NCI-H146 treated with DMSO at 0.1 percent for 48 hours (cell line): ENCODE data around the gene XKR7.

Source experiments
- DNase-seq: peaks from one replicate; lab custom pipeline; 2025; ENCODE audit not compliant: unreplicated experiment; lab: John Stamatoyannopoulos, UW

XKR7 gene

DNA sequence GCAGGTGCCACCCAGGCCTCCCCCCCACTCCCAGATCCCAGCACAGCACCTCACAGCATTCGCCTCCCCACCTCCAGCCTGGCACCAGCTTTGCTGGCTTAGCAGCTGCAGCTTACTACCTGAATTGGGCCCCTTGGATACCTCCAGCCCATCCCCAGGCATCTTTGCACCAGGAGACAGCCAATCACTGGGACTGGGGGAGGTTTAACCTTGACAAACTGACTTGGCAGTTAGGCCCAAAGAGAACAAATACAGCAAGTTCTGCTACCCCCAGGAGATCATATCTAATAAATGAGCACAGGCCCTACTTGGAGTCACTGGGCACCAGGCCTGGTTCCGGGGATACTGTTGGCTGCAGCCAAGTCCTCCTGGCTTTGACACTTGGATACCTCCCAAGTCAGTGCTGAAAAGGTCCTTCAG, 24.9 kb upstream of the XKR7 start:
- no peak for DNase-seq

DNA sequence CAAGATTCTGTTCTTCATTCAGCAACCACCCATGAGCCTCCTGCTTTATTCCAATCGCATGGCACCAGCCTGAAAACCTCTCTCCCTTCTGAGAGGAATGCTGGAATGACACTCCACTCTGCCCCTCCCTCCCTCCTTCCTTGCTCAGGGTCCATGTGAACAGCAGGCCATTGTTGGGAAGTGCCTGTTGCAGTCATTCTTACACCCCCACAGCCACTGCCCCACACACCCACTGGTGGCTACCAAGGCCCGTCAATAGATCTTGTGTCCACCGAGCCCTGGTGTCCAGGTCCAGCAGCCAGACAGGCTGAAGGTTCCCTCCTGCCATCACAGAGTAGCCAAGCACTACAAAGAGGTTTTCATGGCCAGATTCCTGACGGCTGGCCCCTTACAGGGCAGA, 22.6 kb upstream of the XKR7 start:
- DNase-seq, result no peak

DNA sequence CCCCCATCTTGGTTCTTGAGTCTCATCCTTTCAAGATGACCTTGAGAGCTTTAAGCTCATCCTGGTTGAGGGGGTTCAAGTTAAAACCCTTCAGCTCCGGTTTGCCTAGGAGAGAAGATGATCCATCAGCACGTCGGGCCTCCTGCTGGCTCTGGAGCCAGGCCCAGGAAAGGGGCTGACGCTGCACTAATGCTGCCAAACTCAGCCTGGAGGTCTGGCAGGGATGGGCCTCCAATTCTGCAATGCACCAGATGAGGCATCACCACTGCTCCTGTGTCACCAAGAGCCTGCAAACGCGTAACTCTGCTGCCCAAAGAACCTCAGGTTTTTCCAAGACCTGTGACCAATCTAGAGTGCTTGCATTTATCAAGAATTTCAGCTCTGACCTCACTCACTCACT, 22.2 kb upstream of the XKR7 start:
- no peak for DNase-seq

DNA sequence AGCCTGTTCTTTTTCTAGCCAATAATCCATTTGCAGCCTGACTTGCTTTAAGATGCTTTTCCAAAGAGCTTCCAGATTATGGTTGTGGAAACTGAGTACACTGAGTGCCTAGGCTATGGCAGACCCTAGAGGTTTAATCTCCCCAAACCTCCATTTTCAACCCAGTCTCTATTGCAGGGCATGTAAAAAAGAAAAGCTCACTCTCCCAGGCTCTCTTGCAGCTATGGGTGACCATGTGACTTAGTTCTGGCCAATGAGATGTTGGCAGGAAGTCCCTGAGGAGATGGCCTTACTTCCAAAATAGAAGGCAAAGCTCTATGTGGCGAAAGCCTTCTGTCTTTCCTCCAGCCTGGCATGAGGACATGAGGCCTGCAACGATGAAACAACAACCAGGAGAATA, 19.9 kb upstream of the XKR7 start:
- no peak for DNase-seq

DNA sequence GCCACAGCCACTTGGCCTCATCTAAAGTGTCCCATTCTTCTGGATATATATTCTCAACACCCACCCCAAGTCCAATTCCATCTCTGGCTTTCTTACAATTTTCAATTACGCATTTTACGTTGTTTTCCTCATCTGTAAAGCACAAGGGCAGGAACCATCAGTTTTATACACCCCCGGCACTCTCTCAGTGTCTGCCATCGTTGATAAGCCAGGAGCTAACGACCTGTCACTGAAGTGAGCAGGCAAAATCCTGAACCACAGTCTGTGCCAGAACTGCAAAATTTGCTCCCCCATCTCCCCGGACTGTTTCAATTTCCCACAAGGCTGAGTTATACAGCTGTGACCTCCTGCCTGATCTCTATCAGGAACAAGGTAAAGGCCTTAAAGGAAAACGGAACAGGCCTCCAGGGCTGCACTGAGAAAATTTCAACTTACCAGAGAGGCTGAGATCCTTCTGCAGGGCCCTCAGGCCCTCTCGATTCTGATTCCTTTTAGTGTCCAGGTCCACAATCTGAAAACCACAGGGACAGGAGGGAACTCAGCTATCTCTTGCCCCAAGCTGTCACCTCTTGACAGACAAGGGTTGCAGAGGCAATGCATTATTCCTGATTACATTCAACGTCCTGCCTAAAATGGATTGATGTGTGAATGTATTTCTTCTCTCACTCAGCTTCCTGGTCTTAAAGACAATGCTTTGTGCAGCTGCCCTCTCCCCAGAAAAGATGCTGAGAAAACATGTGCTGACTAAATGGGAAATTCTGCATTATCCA, 17.9 kb upstream of the XKR7 start:
- no peak for DNase-seq

DNA sequence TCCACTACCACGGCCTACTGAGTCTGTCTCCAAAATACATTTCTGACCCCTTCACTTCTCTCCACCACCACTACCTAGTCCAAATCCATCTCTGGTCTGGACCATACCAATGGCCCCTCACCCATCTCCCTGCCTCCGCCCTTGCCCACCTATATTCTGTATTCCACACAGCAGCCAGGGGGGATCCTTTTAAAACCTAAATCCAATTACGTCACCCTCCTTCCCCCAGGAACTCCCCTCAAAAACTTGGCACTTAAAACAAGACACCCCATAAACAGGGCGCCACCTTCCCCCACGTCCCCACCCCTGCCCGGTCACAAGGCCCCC, 16.8 kb upstream of the XKR7 start:
- DNase-seq, result no peak

DNA sequence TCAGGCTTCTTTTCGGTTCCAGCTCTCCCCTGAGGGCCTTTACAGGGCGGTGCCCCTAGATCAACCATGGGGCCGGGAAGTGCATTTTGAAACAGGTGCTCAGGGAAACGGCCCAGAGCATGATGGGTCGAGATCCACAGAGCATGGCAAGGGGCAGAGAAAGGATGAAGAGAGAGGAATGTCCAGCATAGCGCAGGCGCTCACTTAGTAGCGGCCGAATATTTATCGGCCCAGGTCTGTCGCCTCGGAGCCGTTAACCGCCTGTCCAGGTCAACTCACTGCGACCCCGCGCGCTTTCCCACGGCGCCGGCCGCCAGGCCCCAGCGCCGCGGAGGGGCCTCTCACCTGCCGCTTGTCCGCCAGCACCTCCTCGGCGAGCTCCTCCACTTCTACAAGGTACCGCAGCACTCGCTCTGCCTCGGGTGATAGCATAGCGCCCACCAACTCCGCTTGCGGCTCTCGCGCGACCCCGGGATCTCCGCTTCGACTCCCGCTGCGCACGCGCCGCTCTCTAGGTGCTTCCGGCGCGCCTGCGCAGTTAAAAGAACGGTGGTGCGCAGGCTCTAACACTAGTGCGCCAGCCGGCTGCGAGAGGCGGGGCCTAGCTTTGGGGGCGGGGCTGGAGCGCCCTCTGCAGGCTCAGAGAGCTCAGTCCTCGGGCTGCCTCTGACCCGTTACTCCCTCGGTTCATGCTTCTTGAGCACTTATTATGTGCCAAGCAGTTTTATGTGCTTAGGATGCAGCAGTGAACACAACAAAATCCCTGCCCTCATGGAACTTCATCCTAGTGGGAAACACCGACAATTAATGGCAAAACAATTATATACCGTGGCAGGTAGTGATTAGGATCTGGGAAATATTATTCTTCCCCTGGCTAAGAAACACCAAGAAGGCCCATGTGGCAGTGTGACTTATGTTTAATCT, 16.2 kb upstream of the XKR7 start, which contains the start of gene PDRG1:
Gene PDRG1 (minus strand): TSS at position 517 of the 924 bp plus-strand sequence. CDS start 85 bp downstream, at position 432.
- peak; percentile 98 for DNase-seq

DNA sequence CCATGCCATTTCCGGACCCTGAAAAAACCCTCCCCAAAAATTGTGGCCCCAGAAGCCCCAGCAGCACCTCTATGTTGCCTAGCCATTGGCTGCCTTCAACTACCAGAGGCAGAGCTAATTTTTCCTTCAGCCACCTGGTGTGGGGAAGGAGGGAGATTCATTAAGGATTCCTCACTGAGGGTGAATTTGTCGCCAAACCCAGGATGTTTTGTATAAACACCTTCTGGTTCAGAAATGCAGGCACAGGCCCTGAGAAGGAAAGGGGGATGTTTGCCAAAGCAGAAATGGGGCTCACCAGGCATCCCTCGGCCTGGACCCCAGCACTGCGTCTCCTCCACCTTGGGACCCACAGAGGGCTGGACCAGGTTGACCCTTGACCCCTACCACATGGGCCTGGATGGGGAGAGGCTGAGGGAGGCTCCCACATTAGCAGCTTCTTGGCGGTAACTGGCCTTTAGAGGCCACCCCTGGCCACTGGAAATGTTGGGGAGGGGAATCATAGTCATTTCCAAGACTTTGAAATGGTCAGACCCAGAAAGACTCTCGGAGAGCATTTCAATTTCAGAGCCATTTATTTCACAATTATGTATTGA, 14.3 kb upstream of the XKR7 start:
- DNase-seq, result no peak

DNA sequence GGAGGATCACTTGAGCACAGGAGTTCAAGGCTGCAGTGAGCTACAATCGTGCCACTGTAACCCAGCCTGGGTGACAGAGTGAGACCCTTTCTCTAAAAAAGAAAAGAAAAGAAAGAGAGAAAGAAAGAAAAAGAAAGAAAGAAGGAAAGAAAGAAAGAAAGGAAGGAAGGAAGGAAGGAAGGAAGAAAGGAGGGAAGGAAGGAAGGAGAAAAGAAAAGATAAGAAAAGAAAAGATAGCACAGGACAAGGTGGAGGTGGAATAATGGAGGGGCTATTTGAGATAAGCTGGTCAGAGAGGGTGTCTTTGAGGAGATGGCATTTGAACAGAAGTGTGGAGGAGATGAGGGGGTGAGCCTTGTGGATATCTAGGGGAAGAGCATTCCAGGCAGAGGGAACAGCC, 13.5 kb upstream of the XKR7 start:
- no peak for DNase-seq

DNA sequence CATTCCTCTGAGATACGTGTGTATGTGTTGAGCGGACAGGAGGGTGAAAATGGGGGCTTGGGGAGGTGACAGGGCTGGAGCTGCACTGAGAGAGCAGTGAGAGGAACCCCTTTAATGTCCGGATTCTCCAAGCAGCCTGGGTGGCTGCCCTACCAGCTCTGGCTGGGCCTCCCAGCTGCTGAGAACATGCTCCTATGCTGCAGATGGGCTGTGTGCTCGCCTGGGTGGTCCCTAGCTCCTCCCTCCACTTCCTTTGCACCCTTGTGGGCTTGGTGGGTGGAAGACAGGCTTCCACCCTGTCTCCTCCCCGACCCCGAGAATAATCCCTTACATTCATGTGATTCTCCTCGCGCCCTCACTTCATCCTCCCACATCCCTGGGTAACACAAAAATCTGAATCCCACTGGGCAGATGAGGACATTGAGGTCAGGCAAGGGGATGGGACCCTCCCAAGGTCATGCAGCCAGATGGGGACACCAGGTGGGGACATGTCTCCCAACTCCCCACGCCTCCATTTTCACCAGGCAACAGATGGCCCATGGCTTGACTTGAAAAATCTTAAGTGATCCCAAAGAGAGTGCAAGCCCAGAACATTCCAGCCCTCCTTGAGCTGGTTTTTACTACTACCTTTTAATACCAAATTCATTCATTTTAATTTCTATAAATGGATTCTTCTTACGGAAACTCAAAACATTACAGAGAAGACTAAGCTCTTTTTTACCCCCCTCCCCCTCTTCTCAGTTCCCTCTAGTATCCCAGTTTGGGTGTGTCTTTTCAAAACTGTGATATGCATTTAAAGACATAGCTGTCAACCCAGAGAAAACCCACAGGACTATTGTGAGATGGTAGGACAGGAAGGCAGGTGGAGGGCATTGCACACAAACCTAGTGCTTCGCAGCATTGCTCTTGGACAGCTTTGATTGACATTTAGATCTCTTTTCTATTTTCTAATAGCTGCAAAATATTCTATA, 11.1 kb upstream of the XKR7 start:
- no peak for DNase-seq

DNA sequence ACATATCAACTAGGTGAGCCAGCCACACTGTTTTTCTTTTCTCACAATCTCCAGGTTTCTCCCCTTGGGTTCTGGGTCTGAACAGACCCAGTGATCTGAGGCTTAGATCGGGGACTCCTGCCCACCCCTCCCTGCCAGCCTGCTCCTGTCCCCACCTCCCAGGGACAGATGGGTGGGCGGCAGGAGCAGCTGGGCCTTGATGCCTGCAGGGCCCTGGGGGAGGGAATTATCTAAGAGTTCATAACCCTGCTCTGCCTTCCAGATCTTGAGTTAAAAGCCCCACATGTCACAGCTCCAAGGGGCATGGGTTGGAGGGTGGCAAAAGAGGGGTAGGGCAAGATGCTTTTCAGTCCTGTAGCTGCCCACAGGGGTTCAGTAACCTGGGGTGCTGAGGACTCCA, 5.2 kb upstream of the XKR7 start:
- peak; percentile 20 for DNase-seq

DNA sequence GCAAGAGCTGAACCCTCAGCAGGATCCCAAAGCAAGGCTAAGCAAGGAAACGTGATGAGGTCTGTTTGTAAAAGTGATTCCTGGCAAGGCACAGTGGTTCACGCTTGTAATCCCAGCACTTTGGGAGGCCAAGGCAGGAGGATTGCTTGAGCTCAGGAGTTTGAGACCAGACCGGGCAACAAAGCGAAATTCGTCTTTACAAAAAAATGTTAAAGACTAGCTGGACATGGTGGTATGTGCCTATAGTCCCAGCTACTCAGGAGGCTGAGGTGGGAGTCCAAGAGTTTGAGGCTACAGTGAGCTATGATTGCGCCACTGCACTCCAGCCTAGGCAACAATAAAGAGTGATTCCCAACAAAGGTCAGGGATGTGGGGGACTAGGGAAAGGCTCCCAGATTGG, 4.1 kb upstream of the XKR7 start:
- no peak for DNase-seq

DNA sequence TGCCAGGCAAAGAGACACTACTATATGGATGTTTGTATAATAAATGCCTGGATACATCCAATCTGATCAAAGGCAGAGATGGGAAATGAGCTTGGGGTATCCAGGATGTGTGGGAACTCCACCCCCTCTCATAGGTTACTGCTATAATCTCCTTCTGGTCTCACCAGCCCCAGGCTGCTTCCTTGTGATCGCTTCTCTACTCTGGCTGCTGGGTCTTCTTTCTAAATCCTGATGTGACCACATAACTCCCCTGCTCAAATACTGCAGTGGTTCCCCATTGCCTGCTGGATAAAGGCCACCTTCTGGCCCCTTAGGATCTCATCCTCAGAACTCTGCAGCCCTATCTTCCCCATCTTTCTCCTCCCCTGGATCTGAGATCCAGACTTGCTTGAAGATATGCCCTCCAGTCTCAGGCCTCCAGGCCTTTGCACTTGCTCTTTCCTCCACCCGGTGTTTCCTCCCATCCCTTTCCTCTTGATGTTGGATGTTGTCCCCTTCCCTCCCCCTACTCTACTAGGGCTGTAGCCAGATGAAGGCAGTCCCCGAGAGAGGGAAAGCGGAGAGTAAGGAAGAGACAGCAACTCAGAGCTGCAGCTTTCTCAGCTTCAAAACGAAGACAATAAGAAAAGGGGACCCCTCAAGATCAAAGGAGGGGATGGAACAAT, 828 bp upstream of the XKR7 start:
- peak; percentile 57 for DNase-seq

DNA sequence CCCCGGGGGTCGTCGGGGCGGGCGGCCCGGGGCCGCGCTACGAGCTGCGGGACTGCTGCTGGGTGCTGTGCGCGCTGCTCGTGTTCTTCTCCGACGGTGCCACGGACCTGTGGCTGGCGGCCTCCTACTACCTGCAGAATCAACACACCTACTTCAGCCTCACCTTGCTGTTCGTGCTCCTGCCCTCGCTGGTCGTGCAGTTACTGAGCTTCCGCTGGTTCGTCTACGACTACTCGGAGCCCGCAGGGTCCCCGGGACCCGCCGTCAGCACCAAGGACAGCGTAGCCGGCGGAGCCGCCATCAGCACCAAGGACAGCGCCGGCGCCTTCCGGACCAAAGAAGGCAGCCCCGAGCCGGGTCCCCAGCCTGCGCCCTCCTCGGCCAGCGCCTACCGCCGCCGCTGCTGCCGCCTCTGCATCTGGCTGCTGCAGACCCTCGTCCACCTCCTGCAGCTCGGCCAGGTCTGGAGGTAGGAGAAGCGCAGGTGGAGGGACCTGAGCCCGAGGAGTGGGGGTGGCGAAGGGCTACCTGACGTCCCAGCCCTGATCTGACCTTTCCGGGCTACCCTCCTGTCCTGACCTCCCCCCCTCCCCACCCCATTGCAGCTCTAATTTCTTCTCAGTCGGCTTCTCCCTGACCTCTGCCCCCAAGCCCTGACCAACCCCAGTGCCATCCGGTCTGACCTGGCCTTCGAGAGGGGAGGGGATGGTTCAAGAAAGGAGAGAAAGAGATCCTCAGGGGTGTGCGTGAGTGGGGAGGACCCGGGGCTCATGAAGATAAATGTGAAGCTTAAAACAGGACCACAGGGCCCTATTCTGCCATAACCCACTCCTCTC, 558 bp downstream of the XKR7 start:
- DNase-seq, result no peak

DNA sequence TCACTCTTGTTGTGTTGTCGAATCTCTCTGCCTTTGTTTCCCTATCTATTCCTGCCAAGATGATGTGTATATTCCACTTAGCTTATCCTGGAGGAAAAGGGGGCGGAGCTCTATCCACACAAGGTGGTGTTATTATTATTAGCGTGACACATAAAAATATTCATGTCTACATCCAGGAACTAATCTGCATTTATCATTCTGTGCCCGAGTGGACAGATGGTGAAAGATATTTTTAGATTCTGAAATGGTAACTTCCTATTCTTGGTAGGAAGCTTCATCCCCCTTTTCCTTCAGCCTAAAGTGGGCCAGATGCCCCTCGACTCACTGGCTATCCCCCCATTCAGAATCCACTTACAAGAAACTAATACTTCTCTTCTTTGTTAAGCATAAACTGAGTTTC, 2.0 kb downstream of the XKR7 start:
- no peak for DNase-seq

DNA sequence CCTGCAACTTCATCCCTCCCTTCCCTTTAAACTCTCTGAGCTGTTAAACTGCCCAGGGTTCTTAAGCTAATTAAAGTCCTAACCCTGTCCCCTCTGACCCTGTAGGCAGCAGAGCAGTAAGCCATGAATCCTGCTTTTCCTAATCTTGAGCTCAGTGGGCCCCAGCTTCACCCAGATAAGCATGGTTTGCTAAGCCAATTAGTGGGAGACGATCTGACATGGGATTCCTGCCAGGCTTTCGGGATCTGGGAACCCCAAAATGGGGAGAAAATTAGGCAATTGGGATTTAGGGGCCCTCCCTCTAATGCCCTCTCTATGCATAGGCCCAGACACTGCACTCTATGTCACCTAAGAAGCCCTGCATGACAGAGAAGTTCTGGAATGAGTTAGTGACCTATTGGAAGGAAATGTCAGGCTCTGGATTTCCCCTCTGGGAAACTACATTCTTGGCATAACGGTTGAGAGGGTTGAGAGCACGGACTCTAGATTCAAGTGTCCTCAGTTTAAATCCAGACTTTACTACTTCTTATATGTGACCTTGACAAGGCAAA, 4.6 kb downstream of the XKR7 start:
- no peak for DNase-seq

DNA sequence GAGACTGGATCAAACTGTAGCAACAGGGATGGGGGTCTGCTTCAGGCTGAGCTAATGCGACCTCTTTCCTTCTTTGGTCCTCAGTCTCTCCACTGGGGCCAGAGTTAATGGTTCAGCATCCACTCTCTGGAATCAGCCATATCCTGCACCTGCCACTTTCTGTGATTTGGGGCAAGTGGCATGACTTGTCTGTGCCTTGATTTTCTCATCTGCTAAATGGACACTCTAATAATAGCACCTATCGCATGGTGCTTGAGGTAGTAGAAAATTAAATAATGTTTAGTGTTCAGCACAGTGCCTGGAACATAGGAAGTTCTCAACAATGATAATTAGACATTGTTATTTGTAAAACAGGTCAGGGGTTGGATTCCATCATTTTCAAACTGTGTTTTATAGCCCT, 6.3 kb downstream of the XKR7 start:
- DNase-seq, result no peak

DNA sequence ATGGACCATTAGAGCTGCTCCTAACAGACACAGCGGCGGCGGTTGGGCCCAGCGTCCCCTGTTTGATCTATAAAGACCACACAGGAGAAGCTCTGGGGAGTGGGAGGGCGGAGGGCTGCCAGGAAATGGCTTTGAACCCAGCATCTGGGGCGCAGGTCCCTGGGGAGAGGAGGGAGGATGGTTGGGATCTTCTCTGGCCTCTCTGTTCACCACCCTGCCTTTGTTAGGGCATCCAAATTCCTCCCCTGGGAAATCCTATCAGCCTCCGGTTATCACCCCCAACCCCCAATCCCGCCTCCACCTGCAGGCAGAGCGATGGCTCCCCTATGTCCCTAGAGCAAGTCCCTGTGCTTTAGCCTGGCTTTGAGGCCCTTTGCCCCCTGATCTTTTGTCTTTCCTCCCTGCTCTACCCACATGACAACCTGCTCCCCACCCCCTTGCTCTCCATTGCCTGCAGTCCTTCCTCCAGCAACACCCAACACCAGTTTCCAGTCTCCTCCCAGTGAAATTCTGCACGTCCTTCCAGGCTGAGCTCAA, 7.1 kb downstream of the XKR7 start:
- DNase-seq, result no peak

DNA sequence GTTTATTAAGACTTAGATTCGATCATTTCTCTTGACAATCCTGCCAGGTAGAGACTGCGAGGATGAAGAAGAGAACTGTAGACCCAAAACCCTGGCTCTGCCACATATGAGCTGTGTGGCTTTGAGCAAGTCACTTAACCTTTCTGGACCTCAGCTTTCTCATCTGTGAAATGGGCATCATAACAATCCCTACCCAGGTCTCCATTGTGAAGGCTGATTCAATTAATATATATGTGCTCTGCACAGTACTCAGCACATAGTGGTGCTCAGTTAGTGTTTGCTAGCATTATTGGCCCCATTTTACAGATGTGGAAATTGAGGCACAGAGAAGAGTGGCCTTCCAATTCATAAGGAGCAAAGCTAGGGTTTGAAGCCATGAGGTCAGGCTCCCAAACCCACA, 7.9 kb downstream of the XKR7 start:
- no peak for DNase-seq
